K562 treated with DMSO at 1 percent for 12 hours (cell line): Measurements from ENCODE around the gene OLA1. TPM values are rescaled to one million over a fixed set of nuclear protein-coding genes. Genes with fewer than 3 reads are reported as not detected.

Experiments used
- total RNA-seq: library from RNA; unstranded; fragments of 300-600 nt; gene quantifications from 2 replicates; pipeline ENCODE4 v1.2.3, GENCODE V29; 2022; ENCODE audit not compliant: insufficient read depth

The OLA1 gene
- total RNA-seq = 56.0 and 137 TPM in 2 replicates

DNA sequence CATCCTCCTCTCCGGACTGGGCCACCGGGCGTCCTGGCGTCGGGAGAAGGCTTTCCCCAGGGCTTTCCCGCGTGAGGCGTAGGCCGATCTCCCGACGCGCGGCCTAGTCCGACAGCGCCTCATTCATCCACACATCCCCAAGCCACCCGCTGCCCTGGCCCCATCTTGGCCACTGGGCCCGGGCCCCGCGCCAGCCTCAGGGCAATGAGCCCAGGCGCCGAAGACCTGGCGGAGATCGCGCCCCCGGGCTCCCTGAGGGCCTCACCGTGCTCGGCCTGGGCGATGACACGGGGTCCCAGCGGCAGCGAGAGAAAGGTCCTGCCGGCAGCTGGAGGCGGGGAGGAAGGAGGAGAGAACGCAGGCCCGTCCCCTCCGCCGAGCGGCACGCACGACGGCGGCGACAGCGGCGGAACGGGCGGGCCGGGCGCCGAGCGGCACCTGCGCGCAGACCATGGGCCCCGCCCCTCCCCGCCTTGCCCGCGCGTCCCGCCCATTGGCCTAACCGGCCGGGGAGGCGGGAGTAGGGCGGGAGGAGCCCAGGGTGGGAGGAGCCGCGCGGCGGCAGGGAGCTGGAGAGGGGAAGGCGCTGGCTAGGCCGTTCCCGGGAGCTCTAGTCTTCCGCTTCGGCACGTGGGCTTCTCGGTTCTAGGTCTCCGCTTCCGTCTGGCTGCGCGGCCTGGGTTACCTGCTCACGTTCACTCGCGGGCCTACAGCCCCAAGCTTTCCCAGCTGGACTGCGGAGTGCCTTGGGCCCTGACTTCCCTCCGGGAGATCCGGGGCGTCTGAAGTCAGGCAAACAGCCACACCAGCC lies at the start of gene OLA1:
Gene OLA1, minus strand, starts transcription at position 346 of the 811 bp plus-strand sequence. CDS start 1,717 bp downstream, outside the sequence.

Other genes starting within 250 kb of the OLA1 start
- 0.64 TPM in 1 of 2 replicates, not detected in the other for gene SP9, start 86.4 kb upstream of the OLA1 start, total RNA-seq
- 8.4 and 27.3 TPM in 2 replicates for gene SCRN3, start 147.2 kb upstream of the OLA1 start, total RNA-seq
- 6.3 TPM in 1 of 2 replicates, not detected in the other for gene GPR155, start 238.5 kb upstream of the OLA1 start, total RNA-seq